ENCODE results near the gene TULP4. TPM values are rescaled to one million over a fixed set of nuclear protein-coding genes. Genes with fewer than 3 reads are reported as not detected.
"Not testable (repeated sequence)": the region's sequence is repeated elsewhere in the genome, so short reads cannot be mapped to it uniquely, and the experiment has no call there.

Gene TULP4
- total RNA-seq, 1 experiment from 2014 or later = 105 TPM

- H3K4me1 Mint-ChIP-seq (ENCODE audit: low read depth, unreplicated experiment) = peaks cover 9% of the 10 kb centered on the region
- no peaks in the 10 kb centered on the region for H3K36me3 Mint-ChIP-seq (ENCODE audit: insufficient read depth, unreplicated experiment)
- CTCF ChIA-PET = no interaction called here
- peaks cover 7% of the 10 kb centered on the region for H3K9me3 Mint-ChIP-seq (ENCODE audit: low read depth, unreplicated experiment)
- no peak for TF ChIP-seq CTCF (IDR thresholded peaks at IDR 0.05; ENCODE audit: unreplicated experiment)
- H3K27ac Mint-ChIP-seq (ENCODE audit: unreplicated experiment) = no peak overlapping the region
- no TSS peak for BruUV-seq (replicated peaks)
- H3K4me3 Mint-ChIP-seq (ENCODE audit: low read depth, unreplicated experiment) = no peak overlapping the region
- intact Hi-C loops (cut with micrococcal nuclease; ENCODE audit: unreplicated experiment) = no loop called here
- no peak for DNase-seq
- H3K27me3 Mint-ChIP-seq (ENCODE audit: unreplicated experiment) = peaks cover 7% of the 10 kb centered on the region
Observed at GRCh38 chr6:158521759-158522158, 209.5 kb downstream of the TULP4 start.

GRCh38 chr6:158522616-158523015, 210.4 kb downstream of the TULP4 start:
- peaks cover 9% of the 10 kb centered on the region for H3K4me1 Mint-ChIP-seq (ENCODE audit: low read depth, unreplicated experiment)
- no peaks in the 10 kb centered on the region for H3K36me3 Mint-ChIP-seq (ENCODE audit: insufficient read depth, unreplicated experiment)
- no TSS peak for BruUV-seq (replicated peaks)
- no peak for DNase-seq
- no peak for TF ChIP-seq CTCF (IDR thresholded peaks at IDR 0.05; ENCODE audit: unreplicated experiment)
- H3K9me3 Mint-ChIP-seq (ENCODE audit: low read depth, unreplicated experiment) = peaks cover 10% of the 10 kb centered on the region
- H3K27ac Mint-ChIP-seq (ENCODE audit: unreplicated experiment) = no peak overlapping the region
- CTCF ChIA-PET = no interaction called here
- intact Hi-C loops (cut with micrococcal nuclease; ENCODE audit: unreplicated experiment) = no loop called here
- H3K4me3 Mint-ChIP-seq (ENCODE audit: low read depth, unreplicated experiment) = no peak overlapping the region
- peaks cover 16% of the 10 kb centered on the region for H3K27me3 Mint-ChIP-seq (ENCODE audit: unreplicated experiment)

DNA sequence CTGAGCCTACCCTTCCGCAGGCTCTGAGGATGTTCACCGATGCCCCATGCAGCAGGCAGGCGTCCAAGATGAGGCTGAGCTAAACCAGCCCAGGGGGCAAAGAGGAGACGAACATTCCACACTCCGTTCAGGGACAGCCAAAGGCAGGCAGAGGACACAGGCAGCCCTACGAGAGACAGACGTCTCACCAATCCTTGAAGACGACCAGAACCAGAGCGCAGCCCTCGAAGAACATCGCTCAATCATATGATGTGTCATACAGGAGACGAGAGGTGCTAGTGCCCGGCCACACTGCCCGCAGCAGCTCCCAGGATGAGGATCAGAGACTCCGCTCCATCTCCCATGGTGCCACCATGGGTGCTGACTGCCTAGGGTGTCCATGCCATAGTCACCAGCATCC, 212.0 kb downstream of the TULP4 start:
- DNase-seq = no peak
- BruUV-seq (replicated peaks) = no TSS peak
- Mint-ChIP-seq H3K4me3 (ENCODE audit: low read depth, unreplicated experiment) (no peak overlapping the region), H3K27ac (ENCODE audit: unreplicated experiment) (no peak overlapping the region), H3K9me3 (ENCODE audit: low read depth, unreplicated experiment) (peaks cover 12% of the 10 kb centered on the region), H3K36me3 (ENCODE audit: insufficient read depth, unreplicated experiment) (no peaks in the 10 kb centered on the region), H3K4me1 (ENCODE audit: low read depth, unreplicated experiment) (no peaks in the 10 kb centered on the region), H3K27me3 (ENCODE audit: unreplicated experiment) (peaks cover 25% of the 10 kb centered on the region)
- no peak for TF ChIP-seq CTCF (IDR thresholded peaks at IDR 0.05; ENCODE audit: unreplicated experiment)
- CTCF ChIA-PET = no interaction called here
- intact Hi-C loops (cut with micrococcal nuclease; ENCODE audit: unreplicated experiment) = no loop called here

GRCh38 chr6:158527858-158528257, 215.6 kb downstream of the TULP4 start:
- CTCF ChIA-PET; H3K27ac Mint-ChIP-seq (ENCODE audit: unreplicated experiment); H3K4me1 Mint-ChIP-seq (ENCODE audit: low read depth, unreplicated experiment); intact Hi-C loops (cut with micrococcal nuclease; ENCODE audit: unreplicated experiment); H3K4me3 Mint-ChIP-seq (ENCODE audit: low read depth, unreplicated experiment); DNase-seq; BruUV-seq (replicated peaks); H3K36me3 Mint-ChIP-seq (ENCODE audit: insufficient read depth, unreplicated experiment): not testable (repeated sequence)
- peaks cover 25% of the 10 kb centered on the region for H3K27me3 Mint-ChIP-seq (ENCODE audit: unreplicated experiment)
- peaks cover 12% of the 10 kb centered on the region for H3K9me3 Mint-ChIP-seq (ENCODE audit: low read depth, unreplicated experiment)

DNA sequence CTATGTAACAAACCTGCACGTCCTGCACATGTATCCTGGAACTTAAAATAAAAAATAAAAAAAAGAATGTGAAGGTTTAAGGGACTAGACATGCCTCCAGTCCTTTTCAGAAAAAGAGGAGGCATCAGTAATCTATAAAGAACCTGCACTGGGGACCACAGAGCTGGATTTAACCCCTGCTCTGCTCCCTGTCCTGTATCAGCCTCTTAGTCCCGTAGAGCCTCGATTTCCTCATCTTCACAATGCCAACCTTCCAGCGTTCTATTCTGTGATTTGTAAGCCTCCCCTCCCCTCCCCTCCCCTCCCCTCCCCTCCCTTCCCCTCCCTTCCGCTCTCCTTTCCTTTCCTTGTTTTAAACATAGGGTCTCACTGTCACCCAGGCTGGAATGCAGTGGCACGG, 216.6 kb downstream of the TULP4 start:
- Mint-ChIP-seq H3K9me3 (ENCODE audit: low read depth, unreplicated experiment) (peaks cover 9% of the 10 kb centered on the region), H3K27me3 (ENCODE audit: unreplicated experiment) (peaks cover 25% of the 10 kb centered on the region), H3K4me3 (ENCODE audit: low read depth, unreplicated experiment) (no peak overlapping the region), H3K36me3 (ENCODE audit: insufficient read depth, unreplicated experiment) (peaks cover 6% of the 10 kb centered on the region), H3K27ac (ENCODE audit: unreplicated experiment) (no peak overlapping the region), H3K4me1 (ENCODE audit: low read depth, unreplicated experiment) (no peaks in the 10 kb centered on the region)
- intact Hi-C loops (cut with micrococcal nuclease; ENCODE audit: unreplicated experiment) = no loop called here
- no peak for TF ChIP-seq CTCF (IDR thresholded peaks at IDR 0.05; ENCODE audit: unreplicated experiment)
- DNase-seq = no peak
- CTCF ChIA-PET = no interaction called here
- no TSS peak for BruUV-seq (replicated peaks)
